Measurements from ENCODE around the gene MAEA.

- TF ChIP-seq CTCF (IDR thresholded peaks at IDR 0.05; ENCODE audit: low read depth, low read length) (no peak), EZH2phosphoT487 (IDR thresholded peaks at IDR 0.05; ENCODE audit: low read depth) (no peak)
Measured at GRCh38 chr4:1367230-1367935, 77.7 kb downstream of the MAEA start.

Data from OCI-LY3 (cell line).